Esophagus muscularis mucosa (tissue), 4 donors: ENCODE data around the gene PPP1CA.

Experiments used
- EP300 ChIP-seq: sonication (generic); formaldehyde crosslinking; IDR thresholded peaks from one replicate; pipeline ENCODE4 v1.6.1; 2017; ENCODE audit warnings: antibody characterized with exemption
- POLR2A ChIP-seq: fragments of 450-650 bp; IDR thresholded peaks from one replicate; pipeline ENCODE4 v1.6.1; 2017; ENCODE audit warnings: antibody characterized with exemption, moderate library complexity, mild to moderate bottlenecking, low read depth
- POLR2AphosphoS5 ChIP-seq, 2 donors: sonication (generic); formaldehyde crosslinking; IDR thresholded peaks; one replicate each; pipeline ENCODE4 v1.6.1; 2017; ENCODE audit warnings: antibody characterized with exemption in 2 of 2
- TF ChIP-seq, protein P1 (sequence below), 3 experiments: fragments of 200-600 bp in 2 of 3; fragments of 450-650 bp in 1 of 3; sonication (generic) in 2 of 3; IDR thresholded peaks; one replicate each; pipeline ENCODE4 v1.5.1; 2017 to 2019; ENCODE audit warnings: antibody characterized with exemption in 3 of 3, mild to moderate bottlenecking in 2 of 3, moderate library complexity in 1 of 3

DNA sequence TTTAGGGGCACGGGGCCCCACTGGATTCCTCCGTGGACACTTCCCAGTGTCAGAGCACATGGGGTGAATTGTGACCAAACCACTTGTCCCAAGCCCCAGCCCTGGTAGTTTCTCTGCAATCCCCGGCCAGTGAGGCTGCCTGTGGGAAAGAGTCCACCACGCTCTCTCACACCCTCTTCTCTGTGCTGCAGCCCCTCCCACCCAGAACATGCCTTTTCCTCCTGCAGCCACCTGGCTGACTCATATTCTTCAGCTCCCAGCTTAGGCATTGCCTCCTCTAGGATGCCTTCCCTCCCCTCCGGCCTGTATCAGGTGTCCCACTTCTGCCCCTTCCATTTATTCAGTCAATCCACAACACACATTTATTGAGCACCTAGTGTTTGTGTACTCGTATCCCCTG is 21.2 kb upstream of the PPP1CA start:
- TF ChIP-seq, protein P1, sequence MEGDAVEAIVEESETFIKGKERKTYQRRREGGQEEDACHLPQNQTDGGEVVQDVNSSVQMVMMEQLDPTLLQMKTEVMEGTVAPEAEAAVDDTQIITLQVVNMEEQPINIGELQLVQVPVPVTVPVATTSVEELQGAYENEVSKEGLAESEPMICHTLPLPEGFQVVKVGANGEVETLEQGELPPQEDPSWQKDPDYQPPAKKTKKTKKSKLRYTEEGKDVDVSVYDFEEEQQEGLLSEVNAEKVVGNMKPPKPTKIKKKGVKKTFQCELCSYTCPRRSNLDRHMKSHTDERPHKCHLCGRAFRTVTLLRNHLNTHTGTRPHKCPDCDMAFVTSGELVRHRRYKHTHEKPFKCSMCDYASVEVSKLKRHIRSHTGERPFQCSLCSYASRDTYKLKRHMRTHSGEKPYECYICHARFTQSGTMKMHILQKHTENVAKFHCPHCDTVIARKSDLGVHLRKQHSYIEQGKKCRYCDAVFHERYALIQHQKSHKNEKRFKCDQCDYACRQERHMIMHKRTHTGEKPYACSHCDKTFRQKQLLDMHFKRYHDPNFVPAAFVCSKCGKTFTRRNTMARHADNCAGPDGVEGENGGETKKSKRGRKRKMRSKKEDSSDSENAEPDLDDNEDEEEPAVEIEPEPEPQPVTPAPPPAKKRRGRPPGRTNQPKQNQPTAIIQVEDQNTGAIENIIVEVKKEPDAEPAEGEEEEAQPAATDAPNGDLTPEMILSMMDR (IDR thresholded peaks at IDR 0.05) = no peak
- no peak for TF ChIP-seq POLR2A
- TF ChIP-seq EP300 = no peak
- no peak for TF ChIP-seq POLR2AphosphoS5 (IDR thresholded peaks at IDR 0.05)
